Activated T-cell treated with anti-CD3 and anti-CD28 coated beads, Interleukin-2, amount 50 U/mL, for 4 hours (primary cell): ENCODE results near the gene MZF1. TPM values are rescaled to one million over a fixed set of nuclear protein-coding genes. Genes with fewer than 3 reads are reported as not detected.

Experiments
- ATAC-seq, 2 donors: fragments of 200-7000 bp; cut with Tn5 transposase; one replicate each; pipeline ENCODE4 v1.10.0; 2021
- DNase-seq: peaks from one replicate; pipeline ENCODE4 v3.0.0-alpha.2; 2020
- H3K27me3 Mint-ChIP-seq: one replicate; pipeline ENCODE4 v1.8.0; 2021; ENCODE audit warnings: low read depth, mixed read lengths
- H3K36me3 Mint-ChIP-seq: one replicate; pipeline ENCODE4 v1.8.0; 2022; ENCODE audit warnings: mixed read lengths; ENCODE audit not compliant: insufficient read depth
- H3K4me1 Mint-ChIP-seq: one replicate; pipeline ENCODE4 v1.8.0; 2021; ENCODE audit warnings: low read depth, mixed read lengths
- H3K4me3 Mint-ChIP-seq: one replicate; pipeline ENCODE4 v1.8.0; 2021; ENCODE audit warnings: mild to moderate bottlenecking, moderate library complexity, mixed read lengths
- H3K9me3 Mint-ChIP-seq: one replicate; pipeline ENCODE4 v1.8.0; 2021; ENCODE audit warnings: mixed read lengths
- total RNA-seq, 3 donors: library from RNA; stranded (reverse); gene quantifications; one replicate each; pipeline ENCODE4 v1.2.1, GENCODE V29; 2021

MZF1 gene
- total RNA-seq, 3 donors from 2014 or later, result 12.4 to 16.9 (median 12.7) TPM

DNA sequence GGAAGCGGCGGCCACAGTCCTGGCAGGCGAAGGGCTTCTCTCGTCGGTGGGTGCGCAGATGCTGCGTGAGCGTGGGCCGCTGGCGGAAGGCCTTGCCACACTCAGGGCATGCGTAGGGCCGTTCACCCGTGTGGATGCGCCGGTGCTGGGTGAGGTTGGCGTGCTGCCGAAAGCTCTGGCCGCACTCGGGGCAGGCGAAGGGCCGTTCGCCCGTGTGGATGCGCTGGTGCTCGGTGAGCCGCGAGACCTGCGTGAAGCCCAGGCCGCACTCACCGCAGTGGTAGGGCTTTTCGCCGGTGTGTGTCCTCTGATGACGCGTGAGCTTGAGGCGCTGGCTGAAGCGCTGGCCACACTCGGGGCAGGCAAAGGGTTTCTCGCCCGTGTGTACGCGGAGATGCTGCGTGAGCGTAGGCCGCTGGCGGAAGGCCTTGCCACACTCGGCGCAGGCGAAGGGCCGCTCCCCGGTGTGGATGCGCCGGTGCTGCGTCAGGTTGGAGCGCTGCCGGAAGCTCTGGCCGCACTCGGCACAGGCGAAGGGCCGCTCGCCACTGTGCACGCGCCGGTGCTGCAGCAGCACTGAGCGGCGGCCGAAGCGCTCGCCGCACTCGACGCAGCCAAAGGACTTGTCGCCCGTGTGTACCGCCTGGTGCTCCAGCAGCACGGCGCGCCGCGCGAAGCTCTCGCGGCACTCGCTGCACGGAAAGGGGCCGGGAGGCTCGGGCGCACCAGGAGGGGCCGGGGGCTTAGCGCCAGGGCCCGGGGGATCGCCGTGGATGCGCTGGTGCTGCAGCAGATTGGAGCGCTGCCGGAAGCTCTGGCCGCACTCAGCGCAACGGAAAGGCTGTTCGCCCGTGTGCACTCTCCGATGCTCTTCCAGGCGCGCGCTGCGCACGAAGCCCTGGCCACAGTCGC, 10.8 kb downstream of the MZF1 start:
- H3K4me3 Mint-ChIP-seq, result peak overlapping the region; percentile 76
- H3K36me3 Mint-ChIP-seq, result peaks cover under 1% of the 10 kb centered on the region
- H3K27me3 Mint-ChIP-seq, result no peaks in the 10 kb centered on the region
- H3K9me3 Mint-ChIP-seq, result no peaks in the 10 kb centered on the region
- DNase-seq, result no peak
- H3K4me1 Mint-ChIP-seq, result peaks cover 44% of the 10 kb centered on the region
- ATAC-seq, result no peak

DNA sequence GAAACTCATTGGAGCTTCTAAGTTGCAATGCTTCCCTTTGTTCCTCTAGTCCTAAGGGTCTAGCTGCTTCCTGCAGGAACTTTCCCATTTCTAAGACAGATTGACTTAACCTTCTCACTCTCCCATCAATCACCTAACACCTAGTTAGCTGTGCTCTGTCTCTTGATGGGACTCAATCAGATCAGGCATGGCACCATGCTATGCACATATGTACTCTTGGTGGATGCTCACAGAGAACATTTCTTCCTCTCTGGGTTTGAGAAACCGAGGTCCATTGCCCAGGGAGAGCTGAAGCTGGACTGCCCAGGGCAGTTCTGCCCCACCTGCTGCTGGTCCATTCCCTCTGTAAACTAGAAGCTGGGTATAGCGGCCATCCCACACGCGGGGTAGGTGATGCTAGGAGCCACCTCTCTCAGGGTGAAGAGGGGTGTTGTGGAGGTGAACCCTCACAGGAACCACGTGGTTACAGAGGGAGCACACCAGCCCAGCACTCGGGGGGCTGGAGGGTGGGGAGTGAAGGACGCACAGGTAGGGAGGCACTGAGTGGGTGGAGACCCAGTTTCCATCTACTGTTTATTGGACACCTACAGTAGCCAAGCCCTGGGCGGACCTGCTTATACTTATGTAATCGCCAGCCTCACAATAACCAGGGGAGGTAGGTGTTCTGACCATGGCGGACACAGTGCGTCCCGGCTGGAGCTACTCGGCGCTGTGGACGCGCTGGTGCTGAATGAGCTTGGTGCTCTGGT, 11.6 kb downstream of the MZF1 start:
- Mint-ChIP-seq H3K4me3 (peak overlapping the region; percentile 76), H3K27me3 (no peaks in the 10 kb centered on the region), H3K9me3 (no peaks in the 10 kb centered on the region), H3K4me1 (peaks cover 52% of the 10 kb centered on the region), H3K36me3 (peaks cover 2% of the 10 kb centered on the region)
- no peak for ATAC-seq
- DNase-seq, result no peak

DNA sequence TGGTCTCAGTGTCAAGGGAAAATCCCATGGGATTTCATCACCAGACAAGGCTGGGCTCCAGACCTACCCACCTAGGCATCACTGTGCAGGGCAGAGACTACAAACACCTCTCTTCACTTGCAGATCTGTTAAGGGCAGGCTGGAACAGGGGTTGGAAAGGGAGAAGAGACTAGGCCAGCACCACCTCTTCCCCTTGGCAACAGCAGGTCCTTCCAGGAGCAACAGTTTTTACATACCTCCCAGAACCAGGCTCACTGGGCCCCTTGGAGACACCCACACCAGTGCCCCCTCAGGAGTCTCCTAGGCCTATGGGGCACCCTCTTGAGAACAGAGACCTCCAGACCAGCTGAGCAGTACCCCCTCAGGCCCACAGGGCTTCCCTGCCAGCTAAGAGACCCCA, 12.2 kb downstream of the MZF1 start:
- H3K4me3 Mint-ChIP-seq, result peak overlapping the region; percentile 76

DNA sequence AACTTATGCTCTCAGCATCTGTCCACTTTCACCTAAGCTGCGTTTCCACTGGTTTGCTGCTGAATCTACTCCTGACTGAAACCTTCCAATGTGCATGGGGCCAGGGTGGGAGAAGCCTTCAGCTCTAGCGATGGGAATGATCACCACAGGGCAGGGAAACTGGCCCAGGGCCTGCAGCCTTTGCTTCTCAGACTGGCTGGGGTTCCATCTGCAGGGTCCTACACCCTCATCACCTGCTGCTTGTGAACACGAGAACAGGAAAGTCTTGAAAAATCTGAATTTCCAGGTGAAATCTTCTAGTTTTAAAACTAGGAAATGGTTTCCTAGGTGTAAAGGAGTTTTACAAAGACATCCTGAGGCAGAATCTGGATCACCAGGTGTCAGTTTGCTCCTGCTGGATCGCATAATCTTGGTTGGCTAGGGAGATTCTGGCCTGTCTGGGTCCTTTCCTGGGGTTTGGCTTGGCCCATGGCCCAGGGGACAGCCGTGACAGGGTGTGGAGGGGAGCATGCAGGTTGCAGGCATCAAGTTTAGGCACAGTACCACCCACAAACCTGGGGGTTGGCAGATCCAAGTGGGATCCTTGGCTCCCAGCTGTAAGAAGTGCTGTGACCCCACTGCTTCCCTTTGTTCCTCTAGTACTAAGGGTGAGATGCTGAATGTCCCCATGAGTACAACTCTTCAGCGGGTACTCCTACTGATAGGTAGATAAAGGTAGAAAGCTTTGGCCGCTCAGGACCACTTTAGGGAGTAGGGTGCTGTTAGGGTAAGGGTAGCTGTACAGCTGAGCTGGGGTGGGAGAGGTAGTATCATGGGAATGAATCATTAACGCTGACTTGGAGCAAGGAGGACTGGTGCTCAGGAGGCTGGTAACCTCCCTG, 12.9 kb downstream of the MZF1 start:
- no peaks in the 10 kb centered on the region for H3K27me3 Mint-ChIP-seq
- peak overlapping the region; percentile 98 for H3K4me3 Mint-ChIP-seq
- no peak for ATAC-seq
- H3K4me1 Mint-ChIP-seq, result peaks cover 61% of the 10 kb centered on the region
- DNase-seq, result no peak
- H3K36me3 Mint-ChIP-seq, result peaks cover 9% of the 10 kb centered on the region
- H3K9me3 Mint-ChIP-seq, result no peaks in the 10 kb centered on the region

More for the DNA sequence above, 12.2 kb downstream of the MZF1 start:
- no peaks in the 10 kb centered on the region for H3K27me3 Mint-ChIP-seq
- ATAC-seq (no peak), DNase-seq (no peak)
- peaks cover 7% of the 10 kb centered on the region for H3K36me3 Mint-ChIP-seq
- no peaks in the 10 kb centered on the region for H3K9me3 Mint-ChIP-seq
- peaks cover 58% of the 10 kb centered on the region for H3K4me1 Mint-ChIP-seq

DNA sequence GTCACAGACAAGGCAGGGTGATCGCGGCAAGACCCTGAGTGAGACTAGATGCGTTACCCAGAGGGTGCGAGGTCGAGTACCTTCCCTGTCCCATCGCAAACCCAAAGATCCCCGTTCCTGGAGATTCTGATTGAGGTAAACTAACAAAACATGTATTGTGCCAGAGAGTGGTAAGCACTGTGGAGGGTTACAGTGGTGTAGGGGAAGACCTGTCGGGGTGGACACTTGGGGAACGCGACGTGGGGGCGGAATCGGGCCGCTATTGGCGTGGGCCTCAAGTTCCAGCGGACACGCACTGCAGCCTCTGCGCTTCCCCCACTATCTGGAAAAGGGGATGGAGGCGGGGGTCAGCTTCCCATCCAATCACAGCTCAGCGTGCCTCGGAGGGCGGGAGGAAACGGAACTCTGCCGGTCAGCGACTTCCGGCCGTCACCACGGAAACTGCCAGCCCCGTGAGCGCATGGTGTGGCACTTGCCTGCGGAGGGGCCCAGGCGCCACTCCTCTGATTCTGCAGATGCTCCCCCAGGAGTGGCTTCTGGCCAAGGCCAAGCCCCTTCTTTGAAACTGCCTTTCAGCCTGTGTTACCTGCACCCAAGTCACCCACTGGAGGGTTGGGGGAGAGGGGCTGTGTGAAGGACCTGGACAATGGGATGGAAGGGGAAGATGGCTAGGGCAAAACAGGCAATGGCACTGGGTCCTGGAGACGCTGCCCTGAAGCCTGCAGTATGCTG, 13.7 kb downstream of the MZF1 start:
- peaks cover 66% of the 10 kb centered on the region for H3K4me1 Mint-ChIP-seq
- no peaks in the 10 kb centered on the region for H3K9me3 Mint-ChIP-seq
- peak overlapping the region; percentile 98 for H3K4me3 Mint-ChIP-seq
- peaks cover 15% of the 10 kb centered on the region for H3K36me3 Mint-ChIP-seq
- no peak for DNase-seq
- peak in 1 of 2 donors; percentile 6 for ATAC-seq
- no peaks in the 10 kb centered on the region for H3K27me3 Mint-ChIP-seq

DNA sequence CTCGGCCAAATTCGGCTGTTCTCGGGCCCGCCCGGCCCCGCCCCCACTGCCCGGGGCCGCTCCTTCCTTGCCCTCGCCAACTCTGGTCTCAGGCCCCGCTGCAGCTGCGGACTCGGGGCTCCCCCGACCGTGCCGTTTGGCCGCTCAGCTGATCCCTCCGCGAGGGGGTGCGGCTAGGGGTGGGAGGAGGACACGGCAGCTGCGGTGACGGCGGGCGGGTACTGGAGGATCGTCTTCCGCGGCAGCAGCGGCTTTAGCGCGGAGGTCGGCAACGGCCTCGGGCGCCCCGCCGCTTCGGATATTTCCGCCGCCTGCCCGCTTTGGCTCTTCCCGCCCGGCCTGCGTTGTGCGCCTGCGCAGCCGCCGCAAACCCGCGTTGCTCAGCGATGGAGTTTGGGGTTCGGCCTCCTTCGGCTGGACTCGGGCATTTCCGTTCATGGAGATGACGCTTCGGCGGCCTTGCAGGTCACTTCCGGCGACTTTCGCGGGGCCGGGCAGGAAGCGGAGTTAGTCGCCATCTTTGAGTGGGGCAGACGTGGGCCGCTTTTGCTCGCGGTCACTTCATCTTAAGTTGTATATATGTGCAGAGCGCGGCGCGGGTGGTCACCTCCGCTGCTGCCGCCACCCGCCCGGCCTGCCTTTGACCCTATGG, 14.4 kb downstream of the MZF1 start:
- H3K4me1 Mint-ChIP-seq, result peaks cover 65% of the 10 kb centered on the region
- ATAC-seq (peak; percentile 70 to 71), DNase-seq (peak; percentile 99)
- H3K36me3 Mint-ChIP-seq, result peaks cover 18% of the 10 kb centered on the region
- H3K27me3 Mint-ChIP-seq, result no peaks in the 10 kb centered on the region
- peak overlapping the region; percentile 98 for H3K4me3 Mint-ChIP-seq
- no peaks in the 10 kb centered on the region for H3K9me3 Mint-ChIP-seq

DNA sequence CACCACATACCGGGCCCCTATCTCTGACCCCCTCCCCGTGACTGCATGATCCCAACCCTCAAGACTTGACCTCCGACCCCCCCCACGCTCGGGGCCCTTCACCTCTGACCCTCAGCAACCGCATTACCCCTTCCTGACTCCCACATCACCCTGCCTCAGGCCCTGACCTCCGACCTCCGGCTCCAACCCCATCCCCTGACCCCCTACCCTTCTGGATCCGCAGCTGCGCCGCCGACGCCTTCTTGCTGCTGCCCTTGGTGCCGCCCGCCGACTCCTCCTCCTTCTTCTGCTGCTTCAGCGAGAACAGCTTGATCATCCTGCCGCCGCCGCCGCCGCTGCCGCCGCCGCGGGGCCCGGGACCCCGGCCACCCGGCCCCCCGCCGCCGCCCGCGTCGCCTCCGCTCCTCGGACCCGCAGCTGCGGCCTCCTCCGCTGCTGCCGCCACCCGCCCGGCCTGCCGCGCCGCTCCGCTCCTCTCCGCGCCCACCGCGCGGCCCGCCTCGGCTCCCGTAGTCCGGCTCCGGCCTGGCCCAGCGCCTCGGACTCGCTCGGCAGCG, 15.0 kb downstream of the MZF1 start, which contains the start of gene UBE2M:
UBE2M (minus strand) TSS at position 546 of the 557 bp plus-strand sequence; CDS start at position 316, 230 bp downstream.
- peaks cover 63% of the 10 kb centered on the region for H3K4me1 Mint-ChIP-seq
- peak within 1 kb of the TSS; percentile 98 for H3K4me3 Mint-ChIP-seq
- ATAC-seq (peak; percentile 17 to 18), DNase-seq (peak; percentile 44)
- H3K9me3 Mint-ChIP-seq, result no peaks in the 10 kb centered on the region
- H3K36me3 Mint-ChIP-seq, result peaks cover 21% of the 10 kb centered on the region
- no peaks in the 10 kb centered on the region for H3K27me3 Mint-ChIP-seq

DNA sequence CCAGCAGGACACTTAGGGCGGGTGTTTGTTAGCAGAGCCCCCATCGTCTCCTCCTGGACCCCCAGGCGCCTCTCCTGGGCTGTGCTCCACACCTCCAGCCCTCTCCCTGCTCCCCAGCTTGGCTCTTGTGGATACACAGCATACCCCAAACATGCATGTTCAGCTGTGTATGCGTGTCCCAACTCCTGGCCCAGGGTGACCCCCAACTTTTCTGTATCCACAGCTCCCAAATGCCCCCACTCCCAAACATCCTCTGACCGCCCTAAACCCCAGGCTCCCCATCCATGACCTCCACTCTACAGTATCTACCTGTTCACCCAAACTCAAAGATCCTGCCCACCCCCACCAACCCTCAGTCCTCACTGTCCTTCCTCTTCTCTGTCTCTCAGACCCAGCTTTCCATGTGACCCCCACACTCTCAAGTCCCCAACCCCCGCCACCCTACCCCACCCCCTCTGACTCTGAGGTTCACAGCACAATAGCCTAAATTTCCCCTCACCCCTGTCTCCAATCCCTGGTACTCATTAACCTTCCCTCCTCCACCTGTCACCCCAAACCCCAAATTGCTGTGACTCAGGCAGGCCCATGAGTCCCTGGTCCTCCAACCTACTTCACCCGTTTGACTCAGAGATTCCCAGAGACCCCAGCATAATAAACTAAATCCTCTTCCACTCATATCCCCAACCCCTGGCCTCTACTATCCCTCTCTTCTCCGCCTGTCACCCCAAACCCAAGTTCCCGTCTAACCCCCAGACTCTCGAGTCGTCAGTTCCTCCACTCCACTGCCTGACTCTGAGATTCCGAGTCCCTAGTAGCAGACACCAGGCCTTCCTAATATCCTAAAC, 15.7 kb downstream of the MZF1 start:
- peaks cover 66% of the 10 kb centered on the region for H3K4me1 Mint-ChIP-seq

DNA sequence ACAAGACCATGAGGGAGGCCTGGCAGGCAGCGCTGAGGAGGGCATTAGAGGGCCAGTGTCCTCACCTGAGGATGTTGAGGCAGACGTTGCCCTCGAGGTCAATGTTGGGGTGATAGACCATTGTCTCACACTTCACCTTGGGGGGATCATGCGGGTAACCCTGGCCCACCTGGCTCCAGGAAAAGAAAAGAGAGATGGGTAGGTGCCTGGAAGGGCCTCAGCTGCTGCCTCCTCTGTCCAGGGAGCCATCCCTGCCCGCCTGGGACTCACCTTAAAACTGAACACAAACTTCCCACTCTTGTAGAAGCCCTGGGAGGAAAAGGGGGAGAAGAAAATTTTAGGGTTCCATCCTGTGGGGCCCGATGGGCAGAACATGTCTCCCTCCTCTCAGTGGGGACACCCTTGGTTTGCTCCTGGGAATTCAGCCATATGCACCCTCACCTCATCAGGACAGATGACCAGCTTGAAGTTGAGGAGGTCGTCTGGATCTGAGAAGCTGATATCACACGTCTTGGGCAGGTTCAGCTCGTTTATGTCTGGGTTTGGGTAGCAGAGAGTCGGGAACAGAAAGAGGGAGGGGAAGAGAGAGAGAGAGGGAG, 16.4 kb downstream of the MZF1 start:
- Mint-ChIP-seq H3K4me1 (peaks cover 59% of the 10 kb centered on the region), H3K4me3 (peak overlapping the region; percentile 98), H3K36me3 (peaks cover 32% of the 10 kb centered on the region), H3K27me3 (no peaks in the 10 kb centered on the region), H3K9me3 (no peaks in the 10 kb centered on the region)
- DNase-seq, result no peak
- ATAC-seq, result no peak

More for the DNA sequence above, 15.7 kb downstream of the MZF1 start:
- Mint-ChIP-seq H3K4me3 (peak overlapping the region; percentile 98), H3K9me3 (no peaks in the 10 kb centered on the region), H3K27me3 (no peaks in the 10 kb centered on the region), H3K36me3 (peaks cover 27% of the 10 kb centered on the region)
- no peak for ATAC-seq
- DNase-seq, result no peak

DNA sequence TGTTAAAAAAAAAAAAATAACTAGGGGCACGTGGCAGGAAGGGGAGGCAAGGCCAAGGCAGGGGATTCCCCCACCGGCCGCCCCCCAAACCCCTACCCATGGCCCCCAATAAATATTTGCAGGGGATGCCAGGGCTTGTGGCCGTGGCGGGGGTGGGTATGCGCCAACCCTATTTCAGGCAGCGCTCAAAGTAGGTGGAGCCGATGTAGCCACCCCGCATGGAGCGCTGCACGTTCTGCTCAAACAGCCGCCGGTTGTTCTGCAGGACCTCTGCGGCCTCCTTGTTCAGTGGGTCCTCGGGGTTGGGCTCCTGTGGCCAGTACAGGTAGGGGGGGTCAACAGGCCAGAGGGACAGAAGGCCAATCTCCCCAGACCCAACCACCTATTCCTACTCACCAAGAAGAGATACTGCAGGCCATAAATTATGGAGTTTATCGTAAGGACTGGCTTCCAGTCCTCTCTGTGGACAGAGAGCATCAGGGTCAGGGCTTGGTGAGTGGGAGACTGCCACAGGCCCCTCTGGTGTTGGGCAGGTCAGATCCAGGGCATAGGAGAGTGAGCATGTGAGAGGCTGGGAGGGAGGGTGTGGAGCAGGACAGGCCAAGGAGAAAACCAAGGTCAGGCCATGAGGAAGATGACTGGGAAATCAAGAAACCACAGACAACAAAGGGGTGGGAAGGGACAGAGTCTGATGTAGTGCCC, 17.1 kb downstream of the MZF1 start:
- Mint-ChIP-seq H3K4me1 (peaks cover 52% of the 10 kb centered on the region), H3K36me3 (peaks cover 36% of the 10 kb centered on the region), H3K27me3 (no peaks in the 10 kb centered on the region), H3K9me3 (no peaks in the 10 kb centered on the region), H3K4me3 (peak overlapping the region; percentile 98)
- DNase-seq, result no peak
- no peak for ATAC-seq

DNA sequence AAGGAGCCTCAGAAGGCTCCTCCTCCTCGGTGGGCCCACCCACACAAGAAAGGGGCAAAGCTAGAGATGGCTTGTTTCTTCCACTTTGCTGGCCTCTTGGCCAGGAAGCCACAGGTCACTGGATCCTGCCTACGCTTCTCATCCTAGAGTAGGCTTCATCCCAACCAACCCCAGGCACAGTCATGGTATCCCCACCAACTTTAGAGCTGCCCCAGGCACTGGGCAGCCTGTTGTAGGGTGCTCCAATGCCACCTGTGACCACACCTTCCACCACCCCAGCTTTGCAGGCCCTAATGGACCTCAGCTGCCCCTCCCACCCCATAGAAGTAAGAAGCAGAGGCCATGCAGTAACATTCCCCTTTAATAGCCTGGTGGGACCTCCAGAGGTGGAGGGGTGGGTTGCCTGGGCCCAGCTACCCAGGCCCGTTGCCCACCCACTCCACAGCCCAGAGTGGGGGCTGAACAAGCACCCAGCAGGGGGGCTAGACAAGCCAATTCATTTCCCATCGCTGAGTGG, 17.7 kb downstream of the MZF1 start:
- H3K9me3 Mint-ChIP-seq, result no peaks in the 10 kb centered on the region
- H3K36me3 Mint-ChIP-seq, result peaks cover 38% of the 10 kb centered on the region
- H3K4me3 Mint-ChIP-seq, result peak overlapping the region; percentile 98
- ATAC-seq, result no peak
- no peak for DNase-seq
- peaks cover 51% of the 10 kb centered on the region for H3K4me1 Mint-ChIP-seq
- H3K27me3 Mint-ChIP-seq, result no peaks in the 10 kb centered on the region
